Measurements from ENCODE around the gene FKBP11.

Gene FKBP11

DNA sequence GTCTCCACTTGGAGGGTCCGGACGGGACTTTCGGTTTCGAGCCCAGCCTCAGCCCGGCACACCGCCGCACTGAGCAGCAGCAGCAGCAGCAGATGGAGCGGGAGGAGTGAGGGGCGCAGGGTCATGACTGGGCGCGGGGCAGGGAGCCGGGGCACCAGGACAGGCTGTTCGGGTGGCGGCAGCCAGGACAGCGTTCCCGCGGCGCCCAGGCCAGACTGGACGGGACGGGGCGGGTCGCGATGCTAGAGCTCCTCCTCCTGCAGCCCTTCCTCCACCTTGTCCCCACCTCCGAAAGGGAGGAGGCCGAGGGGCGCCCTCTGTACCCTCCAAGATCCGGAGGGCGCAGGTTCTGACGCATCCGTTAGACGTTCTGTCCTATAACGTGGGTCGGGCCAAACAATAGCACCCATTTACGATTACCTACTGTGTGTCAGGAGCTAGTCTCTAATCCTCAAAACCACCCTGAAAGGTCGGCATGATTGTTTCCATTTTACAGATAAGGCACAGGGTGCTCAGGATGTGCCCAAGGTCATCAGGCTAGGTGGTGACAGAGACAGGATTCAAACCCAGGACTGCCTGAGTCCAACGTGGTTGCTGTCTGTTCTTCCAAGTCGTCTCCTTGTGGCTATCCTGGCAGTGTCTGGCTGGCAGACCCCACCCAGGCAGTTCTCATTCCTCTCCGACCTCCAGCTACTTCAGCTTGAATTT is at the start of gene FKBP11:
TSS of gene FKBP11 (minus strand) at position 189 of the 708 bp plus-strand sequence. CDS start at position 125, 64 bp downstream.
- TF ChIP-seq, protein P1, sequence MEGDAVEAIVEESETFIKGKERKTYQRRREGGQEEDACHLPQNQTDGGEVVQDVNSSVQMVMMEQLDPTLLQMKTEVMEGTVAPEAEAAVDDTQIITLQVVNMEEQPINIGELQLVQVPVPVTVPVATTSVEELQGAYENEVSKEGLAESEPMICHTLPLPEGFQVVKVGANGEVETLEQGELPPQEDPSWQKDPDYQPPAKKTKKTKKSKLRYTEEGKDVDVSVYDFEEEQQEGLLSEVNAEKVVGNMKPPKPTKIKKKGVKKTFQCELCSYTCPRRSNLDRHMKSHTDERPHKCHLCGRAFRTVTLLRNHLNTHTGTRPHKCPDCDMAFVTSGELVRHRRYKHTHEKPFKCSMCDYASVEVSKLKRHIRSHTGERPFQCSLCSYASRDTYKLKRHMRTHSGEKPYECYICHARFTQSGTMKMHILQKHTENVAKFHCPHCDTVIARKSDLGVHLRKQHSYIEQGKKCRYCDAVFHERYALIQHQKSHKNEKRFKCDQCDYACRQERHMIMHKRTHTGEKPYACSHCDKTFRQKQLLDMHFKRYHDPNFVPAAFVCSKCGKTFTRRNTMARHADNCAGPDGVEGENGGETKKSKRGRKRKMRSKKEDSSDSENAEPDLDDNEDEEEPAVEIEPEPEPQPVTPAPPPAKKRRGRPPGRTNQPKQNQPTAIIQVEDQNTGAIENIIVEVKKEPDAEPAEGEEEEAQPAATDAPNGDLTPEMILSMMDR (IDR thresholded peaks at IDR 0.05; ENCODE audit: extremely low read depth, missing control alignments): no peak
- DNase-seq (ENCODE audit: low spot score): peak; percentile 80

DNA sequence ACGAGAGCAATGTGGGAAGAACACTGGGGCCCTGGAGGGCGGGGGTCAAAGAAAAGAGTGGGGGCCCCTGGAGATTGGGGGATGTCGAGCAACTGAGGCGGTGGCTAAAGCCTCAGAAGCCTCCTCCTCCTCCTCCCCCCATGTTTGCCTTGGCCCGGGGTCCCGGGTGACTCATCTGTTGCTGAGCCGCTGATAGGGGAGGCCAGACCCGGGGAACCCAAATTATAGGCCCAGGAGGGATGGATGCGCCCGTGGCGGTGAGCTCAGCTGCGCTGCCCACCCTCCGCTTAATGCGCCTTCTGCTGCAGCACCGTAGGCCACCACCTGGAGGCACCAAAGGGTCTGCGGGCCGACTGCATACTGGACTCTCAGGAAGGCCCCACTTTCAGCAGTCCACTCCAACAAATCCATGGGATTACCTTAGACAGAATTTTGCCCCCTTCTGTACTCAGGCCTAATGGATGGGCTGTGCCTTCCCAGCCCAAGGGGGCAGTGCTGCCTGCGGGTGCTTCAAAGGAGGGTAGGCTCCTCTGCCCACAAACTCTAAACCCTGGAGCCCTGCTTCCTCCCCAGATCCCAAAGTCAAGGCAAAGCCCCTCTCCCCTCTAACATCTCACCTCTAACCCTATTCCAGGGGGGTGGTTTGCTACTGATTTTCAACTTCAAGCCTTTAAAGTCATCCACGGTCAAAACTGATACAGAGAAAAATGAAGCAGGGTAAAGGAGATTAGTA is 48.8 kb upstream of the FKBP11 start:
- DNase-seq (ENCODE audit: low spot score): peak; percentile 67
- TF ChIP-seq, protein P1 (IDR thresholded peaks at IDR 0.05; ENCODE audit: extremely low read depth, missing control alignments): peak; percentile 70

DNA sequence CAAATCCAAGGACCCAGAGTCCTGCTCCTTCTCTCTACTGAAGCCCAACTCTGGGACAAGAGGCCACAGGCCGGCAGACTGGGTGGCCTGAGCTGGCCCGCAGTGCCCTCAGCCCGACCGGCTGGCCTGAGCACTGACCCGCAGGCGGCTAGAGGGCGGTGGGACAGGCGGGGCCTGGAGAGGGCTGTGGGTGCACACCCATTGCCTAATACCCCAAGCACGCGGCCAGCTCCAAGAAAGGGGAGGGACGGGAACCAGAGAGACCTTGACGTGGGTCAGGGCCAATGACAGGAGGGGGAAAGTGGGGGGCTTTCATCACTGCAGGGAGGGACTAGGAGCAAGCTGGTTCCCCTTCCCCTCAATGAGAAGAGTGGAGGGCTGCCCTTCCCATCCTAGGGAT is 48.2 kb upstream of the FKBP11 start:
- peak; percentile 19 for DNase-seq (ENCODE audit: low spot score)
- TF ChIP-seq, protein P1 (IDR thresholded peaks at IDR 0.05; ENCODE audit: extremely low read depth, missing control alignments): no peak

DNA sequence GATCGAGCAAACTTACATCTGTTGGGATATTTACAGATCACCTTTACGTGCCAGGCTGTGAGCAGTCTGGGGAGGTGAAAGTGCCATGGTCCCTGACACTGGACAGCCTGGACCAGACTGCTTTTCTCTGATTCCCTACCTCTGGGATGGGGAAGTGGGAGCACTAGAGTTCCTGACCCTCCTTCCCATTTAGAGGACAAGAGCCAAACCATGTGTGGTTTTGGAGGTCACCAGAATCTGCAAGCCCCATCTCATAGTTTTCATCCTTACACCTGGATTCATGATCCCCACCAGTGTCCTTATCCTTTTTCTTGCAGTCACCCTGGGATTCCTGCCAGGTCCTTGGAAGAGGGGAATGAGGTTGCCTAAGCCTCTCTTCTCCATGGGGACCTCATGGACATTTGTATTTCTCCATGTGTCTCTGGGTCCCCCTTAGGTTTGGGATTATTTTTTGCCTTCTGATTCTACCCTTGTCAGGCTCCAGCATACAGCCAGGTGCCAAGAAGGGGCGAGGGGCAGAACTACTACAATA is 47.7 kb upstream of the FKBP11 start:
- TF ChIP-seq, protein P1 (IDR thresholded peaks at IDR 0.05; ENCODE audit: extremely low read depth, missing control alignments): no peak
- DNase-seq (ENCODE audit: low spot score): peak; percentile 37

DNA sequence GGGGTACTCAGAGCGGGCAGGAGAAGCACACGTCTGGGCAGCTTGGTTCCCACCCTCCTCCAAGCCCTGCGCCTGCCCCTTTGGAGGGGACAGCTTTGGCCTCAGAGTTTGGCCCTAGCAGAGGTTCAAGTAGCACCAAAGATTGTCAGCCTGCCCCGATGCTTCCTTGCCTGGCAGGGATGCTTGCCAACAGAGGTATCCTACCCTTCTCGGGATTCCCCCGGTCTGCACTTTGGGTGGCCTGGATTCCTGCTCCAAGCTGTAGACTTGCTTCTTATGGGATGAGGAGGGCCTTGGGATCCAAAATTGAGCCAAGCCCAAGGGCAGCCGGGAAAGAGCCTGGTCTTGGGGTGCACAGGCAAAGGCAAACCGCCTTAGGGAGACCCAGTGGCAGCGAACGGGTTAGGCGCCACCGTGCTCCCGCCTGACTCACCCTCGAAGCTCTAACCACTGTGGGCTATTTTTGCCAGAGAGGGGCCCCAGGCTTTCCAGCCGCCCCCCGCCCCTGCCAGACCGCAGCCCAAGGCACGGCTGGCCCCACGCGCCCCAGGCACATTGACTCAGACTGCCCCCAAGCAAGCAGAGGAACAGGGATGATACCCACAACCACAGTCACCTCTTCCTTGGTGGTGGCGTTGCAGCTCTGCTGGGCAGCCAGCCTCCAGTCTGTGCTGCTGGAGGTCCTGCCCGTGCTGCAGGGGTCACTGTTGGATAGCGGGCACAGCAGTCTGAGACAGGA is 47.1 kb upstream of the FKBP11 start:
- TF ChIP-seq, protein P1 (IDR thresholded peaks at IDR 0.05; ENCODE audit: extremely low read depth, missing control alignments): no peak
- DNase-seq (ENCODE audit: low spot score): peak; percentile 23

DNA sequence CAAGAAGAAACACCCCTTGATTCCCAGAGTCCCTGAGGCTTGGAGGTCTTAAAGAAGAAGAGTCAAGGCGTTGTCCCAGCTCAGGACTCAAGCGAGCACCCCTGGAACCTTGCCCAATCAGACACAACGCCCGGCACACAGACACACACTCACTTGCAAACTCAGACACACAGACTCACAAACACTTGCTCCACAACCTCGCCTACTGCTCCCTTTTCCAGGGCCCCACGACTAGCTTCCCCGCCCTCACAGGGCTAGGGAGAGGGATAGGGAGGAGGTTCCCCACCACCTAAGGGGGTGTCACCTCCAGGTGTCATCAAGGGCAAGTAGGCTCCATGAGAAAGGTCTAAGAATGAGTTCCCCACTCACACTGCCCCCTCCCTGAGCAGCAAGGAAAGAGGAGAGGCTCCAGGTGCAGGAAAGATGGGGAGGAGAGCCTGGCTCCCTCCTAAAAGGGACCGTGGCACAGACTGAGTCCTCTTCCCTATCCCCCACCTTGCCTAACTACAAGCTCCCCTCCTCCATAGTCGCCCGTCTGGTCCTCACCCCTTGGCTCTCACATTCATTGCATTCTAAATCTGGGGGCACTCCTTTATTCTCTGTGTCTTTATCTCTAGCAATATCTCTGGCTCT is 45.5 kb upstream of the FKBP11 start:
- TF ChIP-seq, protein P1 (IDR thresholded peaks at IDR 0.05; ENCODE audit: extremely low read depth, missing control alignments): no peak
- peak; percentile 25 for DNase-seq (ENCODE audit: low spot score)

All from GM20000 (cell line).